Measurements from ENCODE around the gene SDS.

- TF ChIP-seq CTCF (IDR thresholded peaks at IDR 0.05): no peak
- TF ChIP-seq POLR2AphosphoS5 (IDR thresholded peaks at IDR 0.05; ENCODE audit: insufficient read depth in 1 of 2, low read depth in 1 of 2): no peak
- no peak for TF ChIP-seq POLR2A (IDR thresholded peaks at IDR 0.05)
Measured at GRCh38 chr12:113407931-113408600, 4.4 kb upstream of the SDS start.

Measured in vagina (tissue), 2 donors.